ENCODE measurements around the gene COL11A1. TPM values are rescaled to one million over a fixed set of nuclear protein-coding genes. Genes with fewer than 3 reads are reported as not detected.

The COL11A1 gene
- 5.2 and 10.0 TPM in 2 replicates for total RNA-seq (2012; rRNA removed)
- polyA plus RNA-seq (2012; rRNA removed), result 3.5 and 4.6 TPM in 2 replicates
- 1.5 TPM in 2 replicates for polyA plus RNA-seq (2012; cell fraction: cytosol; rRNA removed)
- 1.6 and 12.9 TPM in 2 replicates for polyA plus RNA-seq (2012; cell fraction: nucleus; rRNA removed; ENCODE audit: low replicate concordance)
- percentile 30 among the genes with signal in this experiment for Bru-seq, nascent RNA
- BruChase-seq, experiment 1, labeled RNA remaining after a 6-hour chase, result percentile 24 among the genes with signal in this experiment
- percentile 24 among the genes with signal in this experiment for BruChase-seq, experiment 2, labeled RNA remaining after a 2-hour chase
- long read RNA-seq, result 0 reads

DNA sequence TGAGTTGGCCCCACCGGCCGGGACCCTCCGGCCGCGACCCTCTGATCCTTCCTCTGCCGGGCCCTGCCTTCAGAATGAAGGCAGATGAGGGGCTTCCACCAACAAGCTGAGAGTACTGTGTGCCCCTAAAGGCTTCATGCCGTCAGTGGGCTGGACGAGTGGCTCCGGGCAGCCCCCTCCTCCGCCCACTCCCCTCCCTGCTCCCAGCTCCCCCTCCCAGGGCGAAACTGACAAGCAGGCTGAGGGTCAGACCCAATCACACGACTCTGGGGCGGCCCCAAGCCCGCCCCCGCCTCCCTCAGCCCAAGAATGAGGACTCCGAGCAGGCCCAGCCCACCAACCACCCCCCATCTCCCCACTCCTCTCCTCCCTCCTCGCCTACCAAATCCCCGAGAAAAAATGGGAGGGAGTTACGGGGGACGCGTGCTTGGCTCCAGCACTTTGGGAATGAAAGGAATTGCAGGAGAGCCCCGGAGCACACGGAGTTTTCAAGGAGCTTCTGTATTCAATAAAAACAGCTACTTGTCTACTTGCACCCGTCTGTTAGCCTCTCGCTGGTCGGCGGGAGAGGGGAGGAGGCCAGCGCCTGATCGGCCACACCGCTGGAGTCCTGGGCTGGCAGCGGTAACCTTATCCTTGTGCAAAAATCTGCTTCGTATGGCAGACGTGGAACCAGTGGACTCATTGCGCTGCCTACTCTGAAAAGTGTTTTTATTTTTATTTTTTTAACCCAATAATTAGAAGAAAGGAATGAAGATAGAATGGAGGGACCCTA lies at the start of gene COL11A1:
Gene COL11A1, minus strand, starts transcription at position 147 of the 775 bp plus-strand sequence. CDS start 344 bp downstream, outside the sequence.
- no TSS peak for BruUV-seq (replicated peaks)
- no peak for DNase-seq
- Histone ChIP-seq H3K4me3 (ENCODE audit: insufficient read depth, low read depth, low read length) (peak within 1 kb of the TSS; percentile 55), H3K27ac (ENCODE audit: insufficient read depth, low read length) (no peak within 1 kb of the TSS), H3K14ac (replicated peaks; ENCODE audit: low read depth, low read length) (no peak within 1 kb of the TSS), H4K91ac (ENCODE audit: insufficient read depth, low read depth, low read length) (no peak within 1 kb of the TSS), H3K4me1 (ENCODE audit: control insufficient read depth, insufficient read depth, low read length) (no peaks in the 10 kb centered on the region), H3K23ac (ENCODE audit: low read depth, low read length) (no peak within 1 kb of the TSS; the same call in 1 of the 2 replicates), H2BK20ac (ENCODE audit: low read depth, low read length) (no peak within 1 kb of the TSS; the same call in 1 of the 2 replicates), H2BK15ac (ENCODE audit: low read depth, low read length) (no peak within 1 kb of the TSS), H3K9ac (ENCODE audit: low read depth, low read length) (no peak within 1 kb of the TSS), H3K4ac (ENCODE audit: low read depth, low read length) (no peak within 1 kb of the TSS), H3K27me3 (ENCODE audit: control insufficient read depth, insufficient read depth, low read length) (peaks cover 2% of the 10 kb centered on the region), H3K9me1 (ENCODE audit: insufficient read depth, low read length) (no peaks in the 10 kb centered on the region), H3K79me1 (ENCODE audit: low read depth in 1 of 2, low read length in 2 of 2) (no peaks in the 10 kb centered on the region; a peak in 1 of 4 replicates), H3K18ac (ENCODE audit: low read depth, low read length) (peak within 1 kb of the TSS; percentile 48; the same call in 1 of the 2 replicates), H2AFZ (replicated peaks; ENCODE audit: low read length, poor library complexity) (peak within 1 kb of the TSS; percentile 78), H3K9me3 (ENCODE audit: control insufficient read depth, insufficient read depth, low read length) (no peaks in the 10 kb centered on the region), H2BK120ac (ENCODE audit: low read depth, low read length) (no peak within 1 kb of the TSS), H2AK9ac (replicated peaks; ENCODE audit: low read depth, low read length, poor library complexity) (no peak within 1 kb of the TSS), H3K4me2 (ENCODE audit: low read depth, low read length) (peak within 1 kb of the TSS; percentile 78), H4K5ac (ENCODE audit: low read depth, low read length) (no peak within 1 kb of the TSS), H4K20me1 (ENCODE audit: insufficient read depth, low read length) (no peaks in the 10 kb centered on the region), H2AK5ac (ENCODE audit: low read depth, low read length) (no peak within 1 kb of the TSS), H2BK5ac (ENCODE audit: low read depth, low read length, poor library complexity, severe bottlenecking) (no peak within 1 kb of the TSS), H3K56ac (ENCODE audit: extremely low read depth, insufficient read depth, low read length) (no peak within 1 kb of the TSS), H4K8ac (ENCODE audit: low read depth in 2 of 2, low read length in 2 of 2) (no peak within 1 kb of the TSS), H3K36me3 (ENCODE audit: control insufficient read depth, insufficient read depth, low read length) (no peaks in the 10 kb centered on the region)
- TF ChIP-seq, protein P1, sequence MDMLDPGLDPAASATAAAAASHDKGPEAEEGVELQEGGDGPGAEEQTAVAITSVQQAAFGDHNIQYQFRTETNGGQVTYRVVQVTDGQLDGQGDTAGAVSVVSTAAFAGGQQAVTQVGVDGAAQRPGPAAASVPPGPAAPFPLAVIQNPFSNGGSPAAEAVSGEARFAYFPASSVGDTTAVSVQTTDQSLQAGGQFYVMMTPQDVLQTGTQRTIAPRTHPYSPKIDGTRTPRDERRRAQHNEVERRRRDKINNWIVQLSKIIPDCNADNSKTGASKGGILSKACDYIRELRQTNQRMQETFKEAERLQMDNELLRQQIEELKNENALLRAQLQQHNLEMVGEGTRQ (IDR thresholded peaks at IDR 0.05; ENCODE audit: low read depth, low read length), result no peak
- no peak for TF ChIP-seq FOS (IDR thresholded peaks at IDR 0.05; ENCODE audit: low read depth, low read length)
- no peak for TF ChIP-seq RFX5 (IDR thresholded peaks at IDR 0.05; ENCODE audit: low read depth, low read length)
- TF ChIP-seq, protein P2, sequence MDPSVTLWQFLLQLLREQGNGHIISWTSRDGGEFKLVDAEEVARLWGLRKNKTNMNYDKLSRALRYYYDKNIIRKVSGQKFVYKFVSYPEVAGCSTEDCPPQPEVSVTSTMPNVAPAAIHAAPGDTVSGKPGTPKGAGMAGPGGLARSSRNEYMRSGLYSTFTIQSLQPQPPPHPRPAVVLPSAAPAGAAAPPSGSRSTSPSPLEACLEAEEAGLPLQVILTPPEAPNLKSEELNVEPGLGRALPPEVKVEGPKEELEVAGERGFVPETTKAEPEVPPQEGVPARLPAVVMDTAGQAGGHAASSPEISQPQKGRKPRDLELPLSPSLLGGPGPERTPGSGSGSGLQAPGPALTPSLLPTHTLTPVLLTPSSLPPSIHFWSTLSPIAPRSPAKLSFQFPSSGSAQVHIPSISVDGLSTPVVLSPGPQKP (IDR thresholded peaks at IDR 0.05; ENCODE audit: borderline replicate concordance, low read depth, low read length), result no peak
- no peak for TF ChIP-seq CHD1 (IDR thresholded peaks at IDR 0.05; ENCODE audit: low read depth, low read length)
- TF ChIP-seq RAD21 (IDR thresholded peaks at IDR 0.05; ENCODE audit: low read length), result no peak
- TF ChIP-seq POLR2A (IDR thresholded peaks at IDR 0.05; ENCODE audit: low read depth, low read length), result no peak
- intact Hi-C loops (cut with micrococcal nuclease), result no loop called here
- in situ Hi-C loops (cut with MboI; ENCODE audit: low sequenced_read_pairs), result no loop called here
- ATAC-seq (ENCODE audit: low read depth), result peak; percentile 61
- ChIA-PET CTCF (interaction anchor here (0.5 to 0.9 kb wide), 3 partner anchors 16 to 353 kb away, joined by 3 to 5 read pairs (median 4); no protein-coding TSS in a partner anchor), POLR2A (ENCODE audit: unreplicated experiment) (no interaction called here)
- no CpG with 5 or more reads among the region's 34 CpGs for WGBS, 2 experiments (ENCODE audit: extremely low coverage in 2 of 2, insufficient read length in 1 of 2)
- dilution Hi-C loops (cut with HindIII; ENCODE audit: low sequenced_read_pairs, unreplicated experiment), result no loop called here

Data from IMR-90 (cell line).